OCI-LY3 (cell line): Measurements from ENCODE around the gene RNF183.

Source experiments
- H2AFZ ChIP-seq: fragments of 200-600, 300-600 bp; shearing (Covaris generic); 2 replicates; pipeline ENCODE4 v1.6.0; 2014; ENCODE audit warnings: antibody characterized with exemption, low read depth, low read length
- H3K27ac ChIP-seq: fragments of 200-600, 300-600 bp; sonication (generic); 2 replicates; pipeline ENCODE4 v1.5.1; 2014; ENCODE audit warnings: mild to moderate bottlenecking, low read length, moderate library complexity, mixed read lengths
- H3K27me3 ChIP-seq: fragments of 200-600, 300-600 bp; sonication (generic); 2 replicates; pipeline ENCODE4 v1.6.1; 2014; ENCODE audit warnings: low read depth, low read length, mixed read lengths
- H3K36me3 ChIP-seq: fragments of 200-600, 300-600 bp; sonication (generic); replicated peaks from 2 replicates; pipeline ENCODE3; 2014; ENCODE audit warnings: low read depth, low read length, mixed read lengths
- H3K4me1 ChIP-seq: fragments of 300-600, 200-600 bp; sonication (generic); 2 replicates; pipeline ENCODE4 v1.6.1; 2014; ENCODE audit warnings: low read length, mixed read lengths
- H3K4me2 ChIP-seq: fragments of 200-600, 300-600 bp; sonication (generic); 2 replicates; pipeline ENCODE4 v1.6.1; 2014; ENCODE audit warnings: low read length, mixed read lengths
- H3K4me3 ChIP-seq: fragments of 300-600, 200-600 bp; sonication (generic); 2 replicates; pipeline ENCODE4 v1.5.1; 2014; ENCODE audit warnings: antibody characterized with exemption, mild to moderate bottlenecking, low read length, moderate library complexity
- H3K79me2 ChIP-seq: fragments of 300-600, 200-600 bp; shearing (Covaris generic); 2 replicates; pipeline ENCODE4 v1.6.1; 2014; ENCODE audit warnings: mild to moderate bottlenecking, low read length, mixed read lengths
- H3K9ac ChIP-seq: fragments of 300-600, 200-600 bp; shearing (Covaris generic); 2 replicates; pipeline ENCODE4 v1.6.0; 2014; ENCODE audit warnings: mild to moderate bottlenecking, low read length, moderate library complexity
- H3K9me3 ChIP-seq: fragments of 200-600, 300-600 bp; shearing (Covaris generic); 2 replicates; pipeline ENCODE4 v1.6.1; 2014; ENCODE audit warnings: low read length, mixed read lengths; ENCODE audit not compliant: insufficient read depth
- H4K20me1 ChIP-seq: fragments of 200-600, 300-600 bp; sonication (generic); 2 replicates; pipeline ENCODE4 v1.6.1; 2016; ENCODE audit warnings: low read length, mixed read lengths; ENCODE audit not compliant: insufficient read depth
- CTCF ChIP-seq: fragments of 200-600, 300-600 bp; sonication (generic); IDR thresholded peaks from 2 replicates; pipeline ENCODE4 v1.5.1; 2014; ENCODE audit warnings: antibody characterized with exemption, low read length, low read depth
- EZH2phosphoT487 ChIP-seq: fragments of 200-600 bp; shearing (Covaris generic); IDR thresholded peaks from 2 replicates; pipeline ENCODE4 v1.6.1; 2018; ENCODE audit warnings: antibody characterized with exemption, mixed run types, low read depth

Gene RNF183

GRCh38 chr9:113317777-113318176 lies 14.6 kb upstream of the RNF183 start:
- no peaks in the 10 kb centered on the region for H3K79me2 ChIP-seq
- H3K36me3 ChIP-seq = no peaks in the 10 kb centered on the region
- no peaks in the 10 kb centered on the region for H3K9me3 ChIP-seq
- no peak overlapping the region for H3K9ac ChIP-seq
- no peak overlapping the region for H3K27ac ChIP-seq
- H3K4me1 ChIP-seq = no peaks in the 10 kb centered on the region
- no peak overlapping the region for H3K4me2 ChIP-seq
- TF ChIP-seq EZH2phosphoT487 (no peak), CTCF (no peak)
- H3K4me3 ChIP-seq = no peak overlapping the region
- H4K20me1 ChIP-seq = no peaks in the 10 kb centered on the region
- H2AFZ ChIP-seq = no peak overlapping the region
- H3K27me3 ChIP-seq = peaks cover 11% of the 10 kb centered on the region

- Histone ChIP-seq H3K4me2 (no peak overlapping the region), H3K9ac (no peak overlapping the region), H3K27me3 (peaks cover 7% of the 10 kb centered on the region), H3K4me3 (no peak overlapping the region), H3K27ac (no peak overlapping the region), H3K36me3 (no peaks in the 10 kb centered on the region), H2AFZ (no peak overlapping the region), H4K20me1 (no peaks in the 10 kb centered on the region), H3K9me3 (no peaks in the 10 kb centered on the region), H3K79me2 (no peaks in the 10 kb centered on the region), H3K4me1 (no peaks in the 10 kb centered on the region)
- TF ChIP-seq EZH2phosphoT487 (no peak), CTCF (no peak)
These were observed 12.9 kb upstream of the RNF183 start for GRCh38 chr9:113316030-113316429.

- TF ChIP-seq CTCF = no peak
- no peak for TF ChIP-seq EZH2phosphoT487
- Histone ChIP-seq H3K27ac (no peak overlapping the region), H3K4me3 (no peak overlapping the region), H3K4me1 (no peaks in the 10 kb centered on the region), H3K36me3 (no peaks in the 10 kb centered on the region), H3K79me2 (no peaks in the 10 kb centered on the region), H3K9me3 (no peaks in the 10 kb centered on the region), H3K4me2 (no peak overlapping the region), H3K27me3 (peaks cover 7% of the 10 kb centered on the region), H2AFZ (no peak overlapping the region), H3K9ac (no peak overlapping the region), H4K20me1 (no peaks in the 10 kb centered on the region)
These were observed 12.1 kb upstream of the RNF183 start for GRCh38 chr9:113315231-113315630.

- no peak overlapping the region for H2AFZ ChIP-seq
- H3K79me2 ChIP-seq = no peaks in the 10 kb centered on the region
- TF ChIP-seq CTCF = no peak
- TF ChIP-seq EZH2phosphoT487 = no peak
- no peaks in the 10 kb centered on the region for H3K36me3 ChIP-seq
- no peaks in the 10 kb centered on the region for H4K20me1 ChIP-seq
- no peak overlapping the region for H3K4me2 ChIP-seq
- H3K9ac ChIP-seq = no peak overlapping the region
- H3K4me1 ChIP-seq = no peaks in the 10 kb centered on the region
- H3K4me3 ChIP-seq = no peak overlapping the region
- H3K27ac ChIP-seq = no peak overlapping the region
- peaks cover 7% of the 10 kb centered on the region; the same call in 1 of the 2 replicates for H3K27me3 ChIP-seq
- no peaks in the 10 kb centered on the region for H3K9me3 ChIP-seq
These were observed 10.1 kb upstream of the RNF183 start for GRCh38 chr9:113313261-113313660.
